Right ventricle myocardium inferior (tissue), 1 donor: ENCODE data around the gene CHRM2. TPM values are rescaled to one million over a fixed set of nuclear protein-coding genes. Genes with fewer than 3 reads are reported as not detected.
A peak's percentile ranks its signal among the peaks of the same experiment; 100 is the strongest.

ENCODE experiments used
- ATAC-seq: fragments of 200-7000 bp; cut with Tn5 transposase; one replicate; pipeline ENCODE4 v1.9.1; 2020; ENCODE audit warnings: mild to moderate bottlenecking, moderate library complexity
- DNase-seq: peaks from one replicate; pipeline ENCODE4 v3.0.0; 2021; ENCODE audit errors: missing footprints
- intact Hi-C: fragments of 100-400 bp; cut with DNase I; formaldehyde crosslinking; loops from one replicate; pipeline ENCODE4 v1.11.0; 2022
- total RNA-seq: library from RNA; stranded (reverse); fragmentation: NEBNext Ultra II Directional; extraction: Animal tissue kit (Norgen Biotek cat#: 25700); gene quantifications from one replicate; pipeline ENCODE4 v1.2.1, GENCODE V29; 2021
- donor health status: DM: no; HTN: yes; CAD: no; lungs with severe emphysema.

Gene CHRM2
- total RNA-seq, 1 donor from 2014 or later, result 70.4 TPM

- peak; percentile 92 for ATAC-seq
- intact Hi-C loops, result no loop called here
- no peak for DNase-seq
Observed at GRCh38 chr7:136884492-136884891, 16.0 kb downstream of the CHRM2 start.

GRCh38 chr7:136887317-136887716, 18.9 kb downstream of the CHRM2 start:
- no peak for ATAC-seq
- intact Hi-C loops, result no loop called here
- DNase-seq, result no peak

GRCh38 chr7:136890399-136890798, 21.9 kb downstream of the CHRM2 start:
- DNase-seq (no peak), ATAC-seq (no peak)
- intact Hi-C loops, result no loop called here

GRCh38 chr7:136891850-136892249, 23.4 kb downstream of the CHRM2 start:
- DNase-seq (no peak), ATAC-seq (no peak)
- intact Hi-C loops, result no loop called here

GRCh38 chr7:136894789-136895188, 26.3 kb downstream of the CHRM2 start:
- intact Hi-C loops, result no loop called here
- DNase-seq (no peak), ATAC-seq (no peak)

GRCh38 chr7:136897676-136898075, 29.2 kb downstream of the CHRM2 start:
- ATAC-seq (no peak), DNase-seq (no peak)
- intact Hi-C loops, result no loop called here

- intact Hi-C loops, result no loop called here
- no peak for DNase-seq
- ATAC-seq, result no peak
Observed at GRCh38 chr7:136900005-136900404, 31.6 kb downstream of the CHRM2 start.

GRCh38 chr7:136910771-136911170, 42.3 kb downstream of the CHRM2 start:
- no peak for ATAC-seq
- intact Hi-C loops, result loop anchor here (5.0 kb wide), 1 partner anchor 38 kb away; no protein-coding TSS in a partner anchor
- DNase-seq, result no peak

- intact Hi-C loops, result loop anchor here (5.0 kb wide), 1 partner anchor 39 kb away; no protein-coding TSS in a partner anchor
- DNase-seq (no peak), ATAC-seq (no peak)
Observed at GRCh38 chr7:136911344-136911743, 42.9 kb downstream of the CHRM2 start.

- intact Hi-C loops, result loop anchor here (5.0 kb wide), 1 partner anchor 40 kb away; no protein-coding TSS in a partner anchor
- DNase-seq (no peak), ATAC-seq (no peak)
Observed at GRCh38 chr7:136912339-136912738, 43.9 kb downstream of the CHRM2 start.

- intact Hi-C loops, result loop anchor here (5.0 kb wide), 1 partner anchor 42 kb away; no protein-coding TSS in a partner anchor
- DNase-seq (no peak), ATAC-seq (no peak)
Observed at GRCh38 chr7:136914016-136914415, 45.6 kb downstream of the CHRM2 start.

GRCh38 chr7:136919820-136920219, 51.4 kb downstream of the CHRM2 start:
- intact Hi-C loops, result no loop called here
- ATAC-seq (no peak), DNase-seq (no peak)

GRCh38 chr7:136923111-136923667, 54.7 kb downstream of the CHRM2 start:
- ATAC-seq (no peak), DNase-seq (no peak)
- intact Hi-C loops, result no loop called here

- no peak for DNase-seq
- no peak for ATAC-seq
- intact Hi-C loops, result no loop called here
Observed at GRCh38 chr7:136925044-136925443, 56.6 kb downstream of the CHRM2 start.

GRCh38 chr7:136925556-136925955, 57.1 kb downstream of the CHRM2 start:
- intact Hi-C loops, result no loop called here
- DNase-seq (no peak), ATAC-seq (no peak)

GRCh38 chr7:136931169-136931867, 62.9 kb downstream of the CHRM2 start:
- DNase-seq, result no peak
- ATAC-seq, result peak; percentile 42
- intact Hi-C loops, result no loop called here

GRCh38 chr7:136937436-136937835, 69.0 kb downstream of the CHRM2 start:
- intact Hi-C loops, result no loop called here
- no peak for ATAC-seq
- no peak for DNase-seq

GRCh38 chr7:136938476-136938875, 70.0 kb downstream of the CHRM2 start:
- ATAC-seq (no peak), DNase-seq (peak; percentile 65)
- intact Hi-C loops, result no loop called here

- ATAC-seq, result no peak
- intact Hi-C loops, result loop anchor here (5.0 kb wide), 1 partner anchor 68 kb away; no protein-coding TSS in a partner anchor
- DNase-seq, result no peak
Observed at GRCh38 chr7:136940122-136940521, 71.7 kb downstream of the CHRM2 start.

- DNase-seq (no peak), ATAC-seq (peak; percentile 51)
- intact Hi-C loops, result loop anchor here (5.0 kb wide), 1 partner anchor 69 kb away; no protein-coding TSS in a partner anchor
Observed at GRCh38 chr7:136940917-136941316, 72.5 kb downstream of the CHRM2 start.
